Measurements from ENCODE around the gene CBFB. TPM values are rescaled to one million over a fixed set of nuclear protein-coding genes. Genes with fewer than 3 reads are reported as not detected.
"Not testable (repeated sequence)": the region's sequence is repeated elsewhere in the genome, so short reads cannot be mapped to it uniquely, and the experiment has no call there.

The CBFB gene
- total RNA-seq, 2 donors from 2014 or later, result 128 to 161 TPM

GRCh38 chr16:67039260-67040020 lies 10.5 kb downstream of the CBFB start:
- DNase-seq (ENCODE audit: low spot score) (no peak), ATAC-seq (peak in 1 of 2 donors; percentile 82)
- Mint-ChIP-seq H3K27ac (no peak overlapping the region), H3K27me3 (no peaks in the 10 kb centered on the region), H3K36me3 (peaks cover 15% of the 10 kb centered on the region), H3K4me3 (no peak overlapping the region), H3K4me1 (ENCODE audit: low read depth in 2 of 2) (peaks cover 24 to 31% of the 10 kb centered on the region in 2 donors), H3K9me3 (no peaks in the 10 kb centered on the region)

DNA sequence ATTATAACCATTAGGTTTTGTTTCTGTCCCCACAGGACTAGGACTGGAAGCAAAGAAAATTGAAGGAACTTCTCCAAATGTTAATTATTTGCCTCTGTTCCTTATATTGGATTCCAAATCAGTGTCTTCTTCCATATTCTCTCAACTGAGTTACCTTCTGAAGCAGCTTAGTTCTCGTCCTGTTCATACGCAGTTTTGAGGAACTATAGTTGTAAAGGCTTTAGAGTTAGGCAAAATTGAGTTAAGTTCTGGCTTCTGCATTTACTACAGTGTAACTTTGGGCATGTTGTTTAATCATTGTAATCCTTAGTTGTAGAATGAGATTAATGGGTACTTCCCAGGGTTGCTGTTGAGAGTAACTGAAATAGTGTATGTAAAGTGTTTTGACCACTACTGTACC lies 11.2 kb downstream of the CBFB start:
- H3K36me3 Mint-ChIP-seq, result peaks cover 15% of the 10 kb centered on the region
- no peak for DNase-seq (ENCODE audit: low spot score)
- no peaks in the 10 kb centered on the region for H3K9me3 Mint-ChIP-seq
- no peak for ATAC-seq
- no peaks in the 10 kb centered on the region for H3K27me3 Mint-ChIP-seq
- H3K27ac Mint-ChIP-seq, result peak overlapping the region; percentile 19 to 30
- H3K4me1 Mint-ChIP-seq (ENCODE audit: low read depth in 2 of 2), result peaks cover 21 to 28% of the 10 kb centered on the region in 2 donors
- H3K4me3 Mint-ChIP-seq, result no peak overlapping the region

- H3K27ac Mint-ChIP-seq, result peak overlapping the region in 1 of 2 donors; percentile 30
- H3K4me3 Mint-ChIP-seq, result no peak overlapping the region
- H3K9me3 Mint-ChIP-seq, result no peaks in the 10 kb centered on the region
- no peaks in the 10 kb centered on the region for H3K27me3 Mint-ChIP-seq
- H3K36me3 Mint-ChIP-seq, result peaks cover 15% of the 10 kb centered on the region
- H3K4me1 Mint-ChIP-seq (ENCODE audit: low read depth in 2 of 2), result peaks cover 18 to 28% of the 10 kb centered on the region in 2 donors
- DNase-seq (ENCODE audit: low spot score) (no peak), ATAC-seq (no peak)
Measured at GRCh38 chr16:67040906-67041305, 12.0 kb downstream of the CBFB start.

DNA sequence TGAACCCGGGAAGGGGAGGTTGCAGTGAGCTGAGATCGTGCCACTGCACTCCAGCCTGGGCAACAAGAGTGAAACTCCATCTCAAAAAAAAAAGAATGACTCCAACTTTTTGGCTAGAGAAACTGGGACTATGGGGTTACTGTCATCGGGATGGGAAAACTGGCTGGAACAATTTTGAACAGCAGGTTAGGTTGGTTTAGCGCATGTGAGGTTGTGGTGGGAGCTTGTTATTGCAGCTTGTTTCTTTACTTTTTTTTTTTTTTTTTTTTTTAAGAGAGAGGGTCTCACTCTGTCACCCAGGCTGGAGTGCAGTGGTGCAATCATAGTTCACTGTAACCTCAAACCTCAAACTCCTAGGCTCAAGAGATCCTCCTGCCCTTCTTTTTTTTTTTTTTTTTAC lies 12.6 kb downstream of the CBFB start:
- H3K36me3 Mint-ChIP-seq, result peaks cover 15% of the 10 kb centered on the region
- not testable (repeated sequence) for H3K27ac Mint-ChIP-seq

DNA sequence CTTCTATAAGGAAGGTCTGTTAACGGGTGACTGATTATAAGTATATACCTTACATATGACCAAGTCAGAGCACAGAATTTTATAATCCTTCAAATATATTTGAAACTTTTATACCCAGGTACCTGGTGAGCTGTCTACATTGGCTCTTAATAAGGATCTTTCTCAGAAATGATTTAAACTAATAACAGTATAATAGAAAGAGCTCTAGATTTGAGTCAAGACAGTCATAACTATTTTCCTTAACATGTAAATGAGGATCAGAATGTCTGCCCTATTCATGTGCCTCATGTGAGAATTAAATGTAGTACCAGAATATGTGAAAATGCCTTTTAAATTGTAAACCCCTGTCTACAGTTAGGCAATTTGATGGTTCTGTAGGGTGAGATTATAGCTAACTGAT lies 14.5 kb downstream of the CBFB start:
- H3K4me1 Mint-ChIP-seq (ENCODE audit: low read depth in 2 of 2), result peaks cover 22 to 28% of the 10 kb centered on the region in 2 donors
- no peaks in the 10 kb centered on the region for H3K27me3 Mint-ChIP-seq
- peaks cover 15% of the 10 kb centered on the region for H3K36me3 Mint-ChIP-seq
- no peak overlapping the region for H3K4me3 Mint-ChIP-seq
- ATAC-seq, result no peak
- no peak overlapping the region for H3K27ac Mint-ChIP-seq
- no peaks in the 10 kb centered on the region for H3K9me3 Mint-ChIP-seq
- DNase-seq (ENCODE audit: low spot score), result no peak

More for the DNA sequence above, 12.6 kb downstream of the CBFB start:
- not testable (repeated sequence) for H3K4me3 Mint-ChIP-seq; H3K9me3 Mint-ChIP-seq; ATAC-seq; H3K27me3 Mint-ChIP-seq; DNase-seq (ENCODE audit: low spot score)
- H3K4me1 Mint-ChIP-seq (ENCODE audit: low read depth in 2 of 2), result peaks cover 21 to 28% of the 10 kb centered on the region in 2 donors

- Mint-ChIP-seq H3K27me3 (no peaks in the 10 kb centered on the region), H3K4me3 (no peak overlapping the region), H3K27ac (no peak overlapping the region), H3K36me3 (no peaks in the 10 kb centered on the region), H3K4me1 (ENCODE audit: low read depth in 2 of 2) (peaks cover 28 to 34% of the 10 kb centered on the region in 2 donors), H3K9me3 (no peaks in the 10 kb centered on the region)
- ATAC-seq (no peak), DNase-seq (ENCODE audit: low spot score) (no peak)
Measured at GRCh38 chr16:67050796-67051195, 21.8 kb downstream of the CBFB start.

GRCh38 chr16:67052399-67052798 lies 23.4 kb downstream of the CBFB start:
- H3K27ac Mint-ChIP-seq, result peak overlapping the region; percentile 74 to 90
- peaks cover 6% of the 10 kb centered on the region for H3K36me3 Mint-ChIP-seq
- no peaks in the 10 kb centered on the region for H3K9me3 Mint-ChIP-seq
- peak overlapping the region; percentile 74 for H3K4me3 Mint-ChIP-seq
- no peak for DNase-seq (ENCODE audit: low spot score)
- no peaks in the 10 kb centered on the region for H3K27me3 Mint-ChIP-seq
- no peak for ATAC-seq
- peaks cover 34 to 35% of the 10 kb centered on the region in 2 donors for H3K4me1 Mint-ChIP-seq (ENCODE audit: low read depth in 2 of 2)

GRCh38 chr16:67053767-67054334 lies 24.9 kb downstream of the CBFB start:
- DNase-seq (ENCODE audit: low spot score) (no peak), ATAC-seq (peak; percentile 60 to 66)
- H3K4me1 Mint-ChIP-seq (ENCODE audit: low read depth in 2 of 2), result peaks cover 35 to 36% of the 10 kb centered on the region in 2 donors
- H3K36me3 Mint-ChIP-seq, result peaks cover 6% of the 10 kb centered on the region
- no peaks in the 10 kb centered on the region for H3K27me3 Mint-ChIP-seq
- no peaks in the 10 kb centered on the region for H3K9me3 Mint-ChIP-seq
- H3K4me3 Mint-ChIP-seq, result peak overlapping the region; percentile 74
- peak overlapping the region; percentile 74 to 90 for H3K27ac Mint-ChIP-seq

GRCh38 chr16:67054901-67055300 lies 26.0 kb downstream of the CBFB start:
- H3K9me3 Mint-ChIP-seq, result no peaks in the 10 kb centered on the region
- ATAC-seq (no peak), DNase-seq (ENCODE audit: low spot score) (no peak)
- peak overlapping the region; percentile 74 for H3K4me3 Mint-ChIP-seq
- peaks cover 35 to 41% of the 10 kb centered on the region in 2 donors for H3K4me1 Mint-ChIP-seq (ENCODE audit: low read depth in 2 of 2)
- H3K36me3 Mint-ChIP-seq, result peaks cover 6% of the 10 kb centered on the region
- H3K27me3 Mint-ChIP-seq, result no peaks in the 10 kb centered on the region
- H3K27ac Mint-ChIP-seq, result peak overlapping the region; percentile 74 to 90

GRCh38 chr16:67055712-67056487 lies 27.0 kb downstream of the CBFB start:
- Mint-ChIP-seq H3K27ac (peak overlapping the region; percentile 74 to 90), H3K9me3 (no peaks in the 10 kb centered on the region), H3K27me3 (no peaks in the 10 kb centered on the region), H3K4me3 (peak overlapping the region; percentile 69), H3K4me1 (ENCODE audit: low read depth in 2 of 2) (peaks cover 35 to 44% of the 10 kb centered on the region in 2 donors), H3K36me3 (peaks cover 6% of the 10 kb centered on the region)
- ATAC-seq (peak; percentile 82 to 93), DNase-seq (ENCODE audit: low spot score) (no peak)

DNA sequence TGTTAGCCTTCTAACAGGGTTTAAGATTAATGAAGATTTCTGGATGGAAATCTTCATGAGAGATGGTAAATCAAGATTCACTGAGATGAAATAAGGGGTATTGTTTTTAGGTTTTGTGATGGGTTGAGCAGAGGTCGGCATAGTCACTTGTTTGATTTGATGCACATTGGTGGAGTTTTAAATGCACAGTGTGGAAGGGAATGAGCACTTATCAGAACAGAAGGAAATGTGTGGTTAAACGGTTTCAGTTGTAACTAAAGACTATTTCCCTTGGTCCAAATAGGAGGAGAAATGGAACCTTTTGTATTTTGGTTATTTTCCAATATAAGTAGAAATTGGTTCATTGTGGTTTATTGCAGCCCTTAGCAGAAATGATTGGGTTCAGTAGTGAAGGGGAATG lies 34.1 kb downstream of the CBFB start:
- peak overlapping the region in 1 of 2 donors; percentile 25 for H3K27ac Mint-ChIP-seq
- no peaks in the 10 kb centered on the region for H3K9me3 Mint-ChIP-seq
- ATAC-seq, result no peak
- no peaks in the 10 kb centered on the region for H3K36me3 Mint-ChIP-seq
- H3K4me3 Mint-ChIP-seq, result peak overlapping the region; percentile 12
- peaks cover 6 to 14% of the 10 kb centered on the region in 2 donors for H3K4me1 Mint-ChIP-seq (ENCODE audit: low read depth in 2 of 2)
- H3K27me3 Mint-ChIP-seq, result no peaks in the 10 kb centered on the region
- no peak for DNase-seq (ENCODE audit: low spot score)

GRCh38 chr16:67068212-67068753 lies 39.3 kb downstream of the CBFB start:
- no peaks in the 10 kb centered on the region for H3K27me3 Mint-ChIP-seq
- ATAC-seq (no peak), DNase-seq (ENCODE audit: low spot score) (no peak)
- no peaks in the 10 kb centered on the region for H3K4me1 Mint-ChIP-seq (ENCODE audit: low read depth in 2 of 2)
- peaks cover 12% of the 10 kb centered on the region for H3K36me3 Mint-ChIP-seq
- H3K27ac Mint-ChIP-seq, result no peak overlapping the region
- H3K4me3 Mint-ChIP-seq, result no peak overlapping the region
- H3K9me3 Mint-ChIP-seq, result no peaks in the 10 kb centered on the region

DNA sequence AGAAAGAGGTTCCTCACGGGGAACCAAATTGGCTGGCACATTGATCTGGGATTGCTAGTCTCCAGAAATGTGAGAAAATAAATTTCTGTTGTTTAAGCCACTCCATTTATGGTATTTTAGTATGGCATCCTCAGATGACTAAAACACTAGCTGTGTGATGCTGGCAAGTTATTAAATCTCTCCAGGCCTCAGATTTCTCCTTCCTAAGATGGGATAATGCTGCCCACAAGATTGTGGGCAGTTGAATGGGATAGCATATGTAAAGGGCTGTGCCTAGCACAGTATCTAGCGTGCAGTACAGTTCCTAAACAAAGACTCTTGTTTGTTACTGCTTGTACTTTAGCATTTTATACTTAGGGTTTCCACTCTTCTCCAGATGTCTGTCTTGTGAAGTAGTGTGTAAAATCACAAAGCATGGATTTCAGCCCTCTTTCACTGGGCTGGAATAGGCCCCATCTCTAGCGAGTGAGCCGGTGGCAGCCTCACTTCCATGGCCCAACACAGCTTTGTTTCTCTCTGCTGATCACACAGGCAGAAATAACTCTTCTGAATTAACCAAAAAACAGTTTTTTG lies 42.6 kb downstream of the CBFB start:
- DNase-seq (ENCODE audit: low spot score), result no peak
- Mint-ChIP-seq H3K27me3 (no peaks in the 10 kb centered on the region), H3K4me1 (ENCODE audit: low read depth in 2 of 2) (no peaks in the 10 kb centered on the region), H3K27ac (peak overlapping the region in 1 of 2 donors; percentile 27), H3K9me3 (no peaks in the 10 kb centered on the region), H3K36me3 (peaks cover 12% of the 10 kb centered on the region), H3K4me3 (no peak overlapping the region)
- no peak for ATAC-seq
